Activated T-cell treated with anti-CD3 and anti-CD28 coated beads, Interleukin-2, amount 50 U/mL, for 24 hours (primary cell): ENCODE data around the gene EXOG.

Experiments
- DNase-seq: peaks from one replicate; pipeline ENCODE4 v3.0.0-alpha.2; 2020
- H3K27ac Mint-ChIP-seq: 2 replicates; pipeline ENCODE4 v1.8.0; 2020; ENCODE audit warnings: mild to moderate bottlenecking, mixed read lengths
- H3K27me3 Mint-ChIP-seq: 2 replicates; pipeline ENCODE4 v1.8.0; 2020; ENCODE audit warnings: mixed read lengths
- H3K36me3 Mint-ChIP-seq: 2 replicates; pipeline ENCODE4 v1.8.0; 2020; ENCODE audit warnings: low read depth, mixed read lengths
- H3K4me1 Mint-ChIP-seq: 2 replicates; pipeline ENCODE4 v1.8.0; 2020; ENCODE audit warnings: low read depth, mixed read lengths
- H3K4me3 Mint-ChIP-seq: 2 replicates; pipeline ENCODE4 v1.8.0; 2020; ENCODE audit warnings: mild to moderate bottlenecking, moderate library complexity, mixed read lengths
- H3K9me3 Mint-ChIP-seq: 2 replicates; pipeline ENCODE4 v1.8.0; 2020; ENCODE audit warnings: mixed read lengths

The EXOG gene

GRCh38 chr3:38460377-38461270 lies 35.5 kb upstream of the EXOG start:
- H3K4me3 Mint-ChIP-seq = no peak overlapping the region

GRCh38 chr3:38465588-38466154 lies 30.5 kb upstream of the EXOG start:
- H3K27me3 Mint-ChIP-seq = no peaks in the 10 kb centered on the region
- H3K4me1 Mint-ChIP-seq = no peaks in the 10 kb centered on the region
- no peak overlapping the region for H3K27ac Mint-ChIP-seq
- no peak for DNase-seq
- no peak overlapping the region for H3K4me3 Mint-ChIP-seq
- peaks cover 2% of the 10 kb centered on the region for H3K36me3 Mint-ChIP-seq
- peaks cover 8% of the 10 kb centered on the region for H3K9me3 Mint-ChIP-seq

More at GRCh38 chr3:38460377-38461270, 35.5 kb upstream of the EXOG start:
- DNase-seq = no peak
- Mint-ChIP-seq H3K9me3 (peaks cover 2% of the 10 kb centered on the region), H3K4me1 (peaks cover 3% of the 10 kb centered on the region), H3K27ac (no peak overlapping the region), H3K27me3 (no peaks in the 10 kb centered on the region), H3K36me3 (no peaks in the 10 kb centered on the region)

- no peak overlapping the region for H3K27ac Mint-ChIP-seq
- H3K36me3 Mint-ChIP-seq = peaks cover 2% of the 10 kb centered on the region
- H3K4me3 Mint-ChIP-seq = no peak overlapping the region
- no peaks in the 10 kb centered on the region for H3K27me3 Mint-ChIP-seq
- H3K9me3 Mint-ChIP-seq = peaks cover 8% of the 10 kb centered on the region
- H3K4me1 Mint-ChIP-seq = peaks cover 14% of the 10 kb centered on the region
- no peak for DNase-seq
Measured at GRCh38 chr3:38468765-38469164, 27.4 kb upstream of the EXOG start.

- H3K27me3 Mint-ChIP-seq = no peaks in the 10 kb centered on the region
- H3K36me3 Mint-ChIP-seq = peaks cover 2% of the 10 kb centered on the region
- no peak overlapping the region for H3K4me3 Mint-ChIP-seq
- DNase-seq = no peak
- H3K9me3 Mint-ChIP-seq = peaks cover 8% of the 10 kb centered on the region
- H3K4me1 Mint-ChIP-seq = peaks cover 14% of the 10 kb centered on the region
- no peak overlapping the region for H3K27ac Mint-ChIP-seq
Measured at GRCh38 chr3:38469852-38470251, 26.3 kb upstream of the EXOG start.

- peaks cover 2% of the 10 kb centered on the region for H3K36me3 Mint-ChIP-seq
- no peaks in the 10 kb centered on the region for H3K27me3 Mint-ChIP-seq
- H3K4me3 Mint-ChIP-seq = no peak overlapping the region
- DNase-seq = no peak
- peaks cover 6% of the 10 kb centered on the region for H3K9me3 Mint-ChIP-seq
- H3K4me1 Mint-ChIP-seq = peaks cover 14% of the 10 kb centered on the region
- H3K27ac Mint-ChIP-seq = no peak overlapping the region
Measured at GRCh38 chr3:38471260-38471857, 24.8 kb upstream of the EXOG start.

GRCh38 chr3:38472342-38472741 lies 23.8 kb upstream of the EXOG start:
- Mint-ChIP-seq H3K4me3 (no peak overlapping the region), H3K4me1 (peaks cover 14% of the 10 kb centered on the region), H3K36me3 (peaks cover 2% of the 10 kb centered on the region), H3K27ac (no peak overlapping the region), H3K9me3 (peaks cover 6% of the 10 kb centered on the region), H3K27me3 (no peaks in the 10 kb centered on the region)
- no peak for DNase-seq

- no peak for DNase-seq
- Mint-ChIP-seq H3K27me3 (no peaks in the 10 kb centered on the region), H3K4me1 (peaks cover 14% of the 10 kb centered on the region), H3K9me3 (peaks cover 6% of the 10 kb centered on the region), H3K27ac (no peak overlapping the region), H3K36me3 (peaks cover 2% of the 10 kb centered on the region), H3K4me3 (no peak overlapping the region)
Measured at GRCh38 chr3:38473229-38473628, 22.9 kb upstream of the EXOG start.

GRCh38 chr3:38474928-38475605 lies 21.1 kb upstream of the EXOG start:
- no peak overlapping the region for H3K27ac Mint-ChIP-seq
- H3K9me3 Mint-ChIP-seq = no peaks in the 10 kb centered on the region
- no peak for DNase-seq
- H3K27me3 Mint-ChIP-seq = no peaks in the 10 kb centered on the region
- peaks cover 14% of the 10 kb centered on the region for H3K4me1 Mint-ChIP-seq
- H3K36me3 Mint-ChIP-seq = peaks cover 7% of the 10 kb centered on the region
- H3K4me3 Mint-ChIP-seq = no peak overlapping the region

GRCh38 chr3:38475716-38476115 lies 20.4 kb upstream of the EXOG start:
- H3K4me1 Mint-ChIP-seq = peaks cover 14% of the 10 kb centered on the region
- H3K27ac Mint-ChIP-seq = no peak overlapping the region
- DNase-seq = no peak
- H3K27me3 Mint-ChIP-seq = no peaks in the 10 kb centered on the region
- no peak overlapping the region for H3K4me3 Mint-ChIP-seq
- no peaks in the 10 kb centered on the region for H3K9me3 Mint-ChIP-seq
- peaks cover 13% of the 10 kb centered on the region for H3K36me3 Mint-ChIP-seq

GRCh38 chr3:38476157-38476756 lies 19.9 kb upstream of the EXOG start:
- Mint-ChIP-seq H3K4me1 (peaks cover 13% of the 10 kb centered on the region), H3K27me3 (no peaks in the 10 kb centered on the region), H3K36me3 (peaks cover 17% of the 10 kb centered on the region), H3K9me3 (no peaks in the 10 kb centered on the region), H3K4me3 (no peak overlapping the region), H3K27ac (no peak overlapping the region)
- no peak for DNase-seq

- Mint-ChIP-seq H3K36me3 (peaks cover 26% of the 10 kb centered on the region), H3K27me3 (no peaks in the 10 kb centered on the region), H3K4me3 (no peak overlapping the region), H3K9me3 (no peaks in the 10 kb centered on the region), H3K27ac (no peak overlapping the region), H3K4me1 (peaks cover 11% of the 10 kb centered on the region)
- no peak for DNase-seq
Measured at GRCh38 chr3:38477057-38477820, 18.9 kb upstream of the EXOG start.

GRCh38 chr3:38477839-38478450 lies 18.2 kb upstream of the EXOG start:
- no peak overlapping the region for H3K4me3 Mint-ChIP-seq
- no peaks in the 10 kb centered on the region for H3K27me3 Mint-ChIP-seq
- peaks cover 33% of the 10 kb centered on the region for H3K36me3 Mint-ChIP-seq
- DNase-seq = no peak
- H3K27ac Mint-ChIP-seq = no peak overlapping the region
- no peaks in the 10 kb centered on the region for H3K9me3 Mint-ChIP-seq
- peaks cover 7% of the 10 kb centered on the region for H3K4me1 Mint-ChIP-seq

- no peak for DNase-seq
- H3K27me3 Mint-ChIP-seq = no peaks in the 10 kb centered on the region
- no peaks in the 10 kb centered on the region for H3K4me1 Mint-ChIP-seq
- H3K4me3 Mint-ChIP-seq = no peak overlapping the region
- no peaks in the 10 kb centered on the region for H3K9me3 Mint-ChIP-seq
- peaks cover 40% of the 10 kb centered on the region for H3K36me3 Mint-ChIP-seq
- no peak overlapping the region for H3K27ac Mint-ChIP-seq
Measured at GRCh38 chr3:38478901-38479300, 17.2 kb upstream of the EXOG start.
